HG03439 (cell line): ENCODE measurements around the gene BGN.

ENCODE experiments used
- ATAC-seq: cut with Tn5 transposase; IDR thresholded peaks from one replicate; pipeline ENCODE4 v1.9.1; 2021; ENCODE audit warnings: mild to moderate bottlenecking, moderate library complexity; ENCODE audit not compliant: unreplicated experiment

Gene BGN

GRCh38 chrX:153481043-153481442, 13.7 kb upstream of the BGN start:
- ATAC-seq = no peak

GRCh38 chrX:153482376-153483015, 12.3 kb upstream of the BGN start:
- ATAC-seq = no peak

GRCh38 chrX:153485396-153486080, 9.2 kb upstream of the BGN start:
- no peak for ATAC-seq

- no peak for ATAC-seq
Observed at GRCh38 chrX:153486171-153486570, 8.6 kb upstream of the BGN start.

- no peak for ATAC-seq
Observed at GRCh38 chrX:153487590-153488071, 7.1 kb upstream of the BGN start.

GRCh38 chrX:153488231-153488914, 6.4 kb upstream of the BGN start:
- no peak for ATAC-seq

- ATAC-seq = no peak
Observed at GRCh38 chrX:153490217-153490930, 4.4 kb upstream of the BGN start.

GRCh38 chrX:153491351-153491914, 3.3 kb upstream of the BGN start:
- ATAC-seq = no peak

GRCh38 chrX:153491918-153492317, 2.9 kb upstream of the BGN start:
- ATAC-seq = no peak

GRCh38 chrX:153492543-153492942, 2.2 kb upstream of the BGN start:
- no peak for ATAC-seq

GRCh38 chrX:153493085-153493484, 1.7 kb upstream of the BGN start:
- no peak for ATAC-seq

GRCh38 chrX:153494061-153494460, 719 bp upstream of the BGN start:
- ATAC-seq = no peak

GRCh38 chrX:153495362-153495751, 577 bp downstream of the BGN start:
- no peak for ATAC-seq

- ATAC-seq = no peak
Observed at GRCh38 chrX:153495903-153496589, 1.3 kb downstream of the BGN start.

- ATAC-seq = no peak
Observed at GRCh38 chrX:153496590-153496959, 1.8 kb downstream of the BGN start.

- no peak for ATAC-seq
Observed at GRCh38 chrX:153498453-153498852, 3.7 kb downstream of the BGN start.

GRCh38 chrX:153499341-153499740, 4.6 kb downstream of the BGN start:
- no peak for ATAC-seq

- no peak for ATAC-seq
Observed at GRCh38 chrX:153499876-153500275, 5.1 kb downstream of the BGN start.

- no peak for ATAC-seq
Observed at GRCh38 chrX:153500676-153501280, 6.0 kb downstream of the BGN start.

- ATAC-seq = no peak
Observed at GRCh38 chrX:153501530-153501929, 6.8 kb downstream of the BGN start.
